UCSD-AML1 (cell line): Measurements from ENCODE around the gene NPIPB4.
"Not testable (repeated sequence)": the region's sequence is repeated elsewhere in the genome, so short reads cannot be mapped to it uniquely, and the experiment has no call there.

Source experiments
- DNase-seq: peaks from one replicate; lab custom pipeline; 2025; ENCODE audit not compliant: unreplicated experiment; lab: John Stamatoyannopoulos, UW

NPIPB4 gene

GRCh38 chr16:21857656-21858055 lies at the start of gene NPIPB4:
Gene NPIPB4 (minus strand): TSS chr16:21857756. CDS start chr16:21857378, 378 bp downstream.
- DNase-seq, result not testable (repeated sequence)

GRCh38 chr16:21898998-21899397 lies 41.4 kb upstream of the NPIPB4 start:
- not testable (repeated sequence) for DNase-seq

- DNase-seq, result not testable (repeated sequence)
Measured at GRCh38 chr16:21881988-21882387, 24.4 kb upstream of the NPIPB4 start.

- DNase-seq, result not testable (repeated sequence)
Measured at GRCh38 chr16:21837186-21837585, 20.4 kb downstream of the NPIPB4 start.

GRCh38 chr16:21836334-21836733 lies 21.2 kb downstream of the NPIPB4 start:
- DNase-seq, result not testable (repeated sequence)

- DNase-seq, result not testable (repeated sequence)
Measured at GRCh38 chr16:21835747-21836146, 21.8 kb downstream of the NPIPB4 start.

GRCh38 chr16:21834211-21834610 lies 23.3 kb downstream of the NPIPB4 start:
- not testable (repeated sequence) for DNase-seq

GRCh38 chr16:21829929-21830328 lies 27.6 kb downstream of the NPIPB4 start:
- not testable (repeated sequence) for DNase-seq

GRCh38 chr16:21826067-21826706 lies 31.4 kb downstream of the NPIPB4 start:
- not testable (repeated sequence) for DNase-seq

GRCh38 chr16:21825526-21825925 lies 32.0 kb downstream of the NPIPB4 start:
- not testable (repeated sequence) for DNase-seq

- DNase-seq, result not testable (repeated sequence)
Measured at GRCh38 chr16:21823258-21823657, 34.3 kb downstream of the NPIPB4 start.

- DNase-seq, result not testable (repeated sequence)
Measured at GRCh38 chr16:21820908-21821465, 36.6 kb downstream of the NPIPB4 start.

GRCh38 chr16:21820028-21820907 lies 37.3 kb downstream of the NPIPB4 start:
- peak; percentile 80 for DNase-seq

- not testable (repeated sequence) for DNase-seq
Measured at GRCh38 chr16:21819617-21820016, 37.9 kb downstream of the NPIPB4 start.

GRCh38 chr16:21817012-21817411 lies 40.5 kb downstream of the NPIPB4 start:
- DNase-seq, result not testable (repeated sequence)

- not testable (repeated sequence) for DNase-seq
Measured at GRCh38 chr16:21815694-21816093, 41.9 kb downstream of the NPIPB4 start.

GRCh38 chr16:21802375-21802663 lies 55.2 kb downstream of the NPIPB4 start:
- DNase-seq, result not testable (repeated sequence)

GRCh38 chr16:21801538-21802374 lies 55.8 kb downstream of the NPIPB4 start:
- peak; percentile 13 for DNase-seq

GRCh38 chr16:21798601-21799000 lies 59.0 kb downstream of the NPIPB4 start:
- DNase-seq, result not testable (repeated sequence)

- not testable (repeated sequence) for DNase-seq
Measured at GRCh38 chr16:21793310-21793709, 64.2 kb downstream of the NPIPB4 start.

GRCh38 chr16:21790506-21790905 lies 67.0 kb downstream of the NPIPB4 start:
- not testable (repeated sequence) for DNase-seq
